HEK293 (cell line): ENCODE results near the gene CYBRD1.

Experiments
- CTCF ChIA-PET: fragments of 350-600 bp; formaldehyde crosslinking; extraction: SDS; loops from one replicate; lab custom pipeline; 2021; ENCODE audit warnings: antibody characterized with exemption; lab: Yijun Ruan, JAX
- POLR2A ChIA-PET: fragments of 300-600 bp; formaldehyde crosslinking; extraction: SDS; loops from one replicate; lab custom pipeline; 2020; ENCODE audit warnings: antibody characterized with exemption, inconsistent platforms; lab: Yijun Ruan, JAX
- H3K27ac ChIP-seq: fragments of 200-500 bp; sonication (Bioruptor generic); 2 replicates; pipeline ENCODE4 v1.5.1; 2014; ENCODE audit warnings: low read depth, low read length, control low read depth, inconsistent platforms; ENCODE audit errors: extremely low read depth
- H3K36me3 ChIP-seq, 2 experiments: fragments of 200-500 bp in 1 of 2; sonication (Bioruptor generic) in 1 of 2; 1 replicate in 1 of 2; 2 replicates in 1 of 2; pipeline ENCODE4 v1.5.1; 2014 to 2017; ENCODE audit warnings: inconsistent platforms in 2 of 2, low read length in 2 of 2; ENCODE audit not compliant: control insufficient read depth in 2 of 2, insufficient read depth in 1 of 2
- H3K4me1 ChIP-seq: fragments of 200-500 bp; sonication (Bioruptor generic); 2 replicates; pipeline ENCODE4 v1.5.1; 2014; ENCODE audit warnings: mild to moderate bottlenecking, low read length, inconsistent platforms; ENCODE audit not compliant: control insufficient read depth, insufficient read depth
- H3K4me3 ChIP-seq: 2 replicates; pipeline ENCODE4 v1.5.1; 2011; ENCODE audit warnings: low read depth, mild to moderate bottlenecking, control low read depth, low read length, moderate library complexity
- H3K9me3 ChIP-seq: fragments of 200-500 bp; sonication (Bioruptor generic); 2 replicates; pipeline ENCODE4 v1.5.1; 2014; ENCODE audit warnings: low read depth, low read length, inconsistent platforms; ENCODE audit not compliant: control insufficient read depth, insufficient read depth
- ATF2 ChIP-seq: fragments of 450-650 bp; formaldehyde crosslinking; IDR thresholded peaks from 2 replicates; pipeline ENCODE4 v1.5.1; 2016; ENCODE audit warnings: missing biosample characterization, missing genetic modification characterization, low read depth
- BCL11B ChIP-seq: fragments of 450-650 bp; formaldehyde crosslinking; IDR thresholded peaks from 2 replicates; pipeline ENCODE4 v1.5.1; 2016; ENCODE audit warnings: low read depth, missing biosample characterization, missing genetic modification characterization
- OSR2 ChIP-seq: fragments of 450-650 bp; formaldehyde crosslinking; IDR thresholded peaks from 2 replicates; pipeline ENCODE4 v1.5.1; 2016; ENCODE audit warnings: missing biosample characterization, missing genetic modification characterization
- PRDM10 ChIP-seq: fragments of 450-650 bp; formaldehyde crosslinking; IDR thresholded peaks from 2 replicates; pipeline ENCODE4 v1.5.1; 2016; ENCODE audit warnings: missing biosample characterization, missing genetic modification characterization
- SETDB1 ChIP-seq: IDR thresholded peaks from one replicate; pipeline ENCODE4 v1.6.1; 2017; ENCODE audit warnings: mild to moderate bottlenecking, low read length, moderate library complexity, mixed read lengths; ENCODE audit not compliant: insufficient read length
- ZBTB11 ChIP-seq: fragments of 450-650 bp; formaldehyde crosslinking; conservative IDR thresholded peaks from 2 replicates; pipeline ENCODE4 v1.5.1; 2016; ENCODE audit warnings: low read depth, missing biosample characterization, missing genetic modification characterization
- ZBTB17 ChIP-seq: fragments of 450-650 bp; formaldehyde crosslinking; IDR thresholded peaks from 2 replicates; pipeline ENCODE4 v1.5.1; 2016; ENCODE audit warnings: missing biosample characterization, missing genetic modification characterization
- ZFHX2 ChIP-seq: fragments of 450-650 bp; formaldehyde crosslinking; conservative IDR thresholded peaks from 2 replicates; pipeline ENCODE4 v1.5.1; 2016; ENCODE audit warnings: missing biosample characterization, missing genetic modification characterization
- ZNF132 ChIP-seq: fragments of 450-650 bp; formaldehyde crosslinking; IDR thresholded peaks from 2 replicates; pipeline ENCODE4 v1.5.1; 2017; ENCODE audit warnings: missing biosample characterization, missing genetic modification characterization, borderline replicate concordance
- ZNF133 ChIP-seq: fragments of 450-650 bp; formaldehyde crosslinking; IDR thresholded peaks from 2 replicates; pipeline ENCODE4 v1.5.1; 2016; ENCODE audit warnings: missing biosample characterization, missing genetic modification characterization
- ZNF138 ChIP-seq: fragments of 450-650 bp; formaldehyde crosslinking; IDR thresholded peaks from 2 replicates; pipeline ENCODE4 v1.5.1; 2016; ENCODE audit warnings: missing biosample characterization, missing genetic modification characterization, borderline replicate concordance
- ZNF146 ChIP-seq: fragments of 450-650 bp; formaldehyde crosslinking; IDR thresholded peaks from 2 replicates; pipeline ENCODE4 v1.5.1; 2016; ENCODE audit warnings: missing biosample characterization, missing genetic modification characterization
- ZNF155 ChIP-seq: fragments of 450-650 bp; formaldehyde crosslinking; IDR thresholded peaks from 2 replicates; pipeline ENCODE4 v1.5.1; 2016; ENCODE audit warnings: missing biosample characterization, missing genetic modification characterization
- ZNF169 ChIP-seq: fragments of 450-650 bp; formaldehyde crosslinking; IDR thresholded peaks from 2 replicates; pipeline ENCODE4 v1.5.1; 2016; ENCODE audit warnings: missing biosample characterization, missing genetic modification characterization
- ZNF266 ChIP-seq: fragments of 450-650 bp; formaldehyde crosslinking; IDR thresholded peaks from 2 replicates; pipeline ENCODE4 v1.5.1; 2016; ENCODE audit warnings: missing biosample characterization, missing genetic modification characterization, low read depth
- ZNF292 ChIP-seq: fragments of 450-650 bp; formaldehyde crosslinking; IDR thresholded peaks from 2 replicates; pipeline ENCODE4 v1.5.1; 2016; ENCODE audit warnings: low read depth, missing biosample characterization, missing genetic modification characterization, borderline replicate concordance
- ZNF398 ChIP-seq: fragments of 450-650 bp; formaldehyde crosslinking; IDR thresholded peaks from 2 replicates; pipeline ENCODE4 v1.5.1; 2017; ENCODE audit warnings: missing biosample characterization, missing genetic modification characterization
- ZNF416 ChIP-seq: fragments of 450-650 bp; formaldehyde crosslinking; IDR thresholded peaks from 2 replicates; pipeline ENCODE4 v1.5.1; 2016; ENCODE audit warnings: missing biosample characterization, missing genetic modification characterization
- ZNF624 ChIP-seq: fragments of 450-650 bp; formaldehyde crosslinking; IDR thresholded peaks from 2 replicates; pipeline ENCODE4 v1.5.1; 2017; ENCODE audit warnings: missing biosample characterization, missing genetic modification characterization
- ZNF792 ChIP-seq: fragments of 450-650 bp; formaldehyde crosslinking; IDR thresholded peaks from 2 replicates; pipeline ENCODE4 v1.5.1; 2016; ENCODE audit warnings: missing biosample characterization, missing genetic modification characterization

The CYBRD1 gene

GRCh38 chr2:171515672-171516298 lies 6.5 kb upstream of the CYBRD1 start:
- Histone ChIP-seq H3K4me1 (no peaks in the 10 kb centered on the region), H3K9me3 (no peaks in the 10 kb centered on the region), H3K4me3 (no peak overlapping the region), H3K27ac (no peak overlapping the region), H3K36me3 (no peaks in the 10 kb centered on the region)
- TF ChIP-seq PRDM10 (tag by site-specific recombination), result peak; percentile 69
- TF ChIP-seq OSR2 (tag by site-specific recombination), result no peak
- ChIA-PET CTCF (interaction anchor here (1.5 kb wide), 1 partner anchor 15 kb away, joined by 5 read pairs; no protein-coding TSS in a partner anchor), POLR2A (no interaction called here)

GRCh38 chr2:171516793-171517192 lies 5.5 kb upstream of the CYBRD1 start:
- ChIA-PET POLR2A (no interaction called here), CTCF (no interaction called here)
- no peak overlapping the region for H3K27ac ChIP-seq
- H3K9me3 ChIP-seq, result no peaks in the 10 kb centered on the region
- no peak overlapping the region for H3K4me3 ChIP-seq
- no peaks in the 10 kb centered on the region for H3K36me3 ChIP-seq
- no peak for TF ChIP-seq ZNF624 (tag by site-specific recombination)
- TF ChIP-seq ZNF416, result no peak
- peak; percentile 60; the same call in 1 of the 2 replicates for TF ChIP-seq ZNF133 (tag by site-specific recombination)
- no peak for TF ChIP-seq ZNF266
- TF ChIP-seq SETDB1, result peak; percentile 30
- TF ChIP-seq ZNF132 (tag by site-specific recombination), result no peak
- TF ChIP-seq ZNF146 (tag by site-specific recombination), result no peak
- H3K4me1 ChIP-seq, result no peaks in the 10 kb centered on the region

- H3K9me3 ChIP-seq, result no peaks in the 10 kb centered on the region
- no peaks in the 10 kb centered on the region for H3K4me1 ChIP-seq
- no peak overlapping the region for H3K27ac ChIP-seq
- TF ChIP-seq ZNF132 (tag by site-specific recombination) (no peak), ZNF792 (tag by site-specific recombination) (no peak), ZBTB11 (tag by site-specific recombination) (no peak), BCL11B (tag by site-specific recombination) (no peak), ZNF398 (tag by site-specific recombination) (no peak), SETDB1 (no peak), ZNF169 (no peak), ATF2 (tag by site-specific recombination) (no peak), ZNF292 (tag by site-specific recombination) (no peak), ZBTB17 (tag by site-specific recombination) (no peak), ZNF155 (tag by site-specific recombination) (no peak), ZNF138 (tag by site-specific recombination) (no peak), ZFHX2 (tag by site-specific recombination) (no peak)
- H3K36me3 ChIP-seq, result no peaks in the 10 kb centered on the region
- no peak overlapping the region for H3K4me3 ChIP-seq
- POLR2A ChIA-PET, result no interaction called here
- CTCF ChIA-PET, result interaction anchor here (0.6 to 0.7 kb wide), 4 partner anchors 47 to 1285 kb away, joined by 3 to 7 read pairs (median 4); no protein-coding TSS in a partner anchor
These were observed 1.8 kb upstream of the CYBRD1 start for GRCh38 chr2:171520471-171520870.
